Spleen (tissue), 11 donors: ENCODE measurements around the gene TMEM233. TPM values are rescaled to one million over a fixed set of nuclear protein-coding genes. Genes with fewer than 3 reads are reported as not detected.

Source experiments
- DNase-seq: peaks from one replicate; pipeline ENCODE4 v3.0.0-alpha.2; 2020
- H3K27ac ChIP-seq, 8 donors: fragments of 200-600 bp; sonication (generic) in 7 of 8; 1 replicate in 4 of 8; 2 replicates in 4 of 8; pipeline versions ENCODE4 v1.5.0 to v1.8.0; 2016 to 2021; ENCODE audit warnings: inconsistent platforms in 4 of 8, mild to moderate bottlenecking in 4 of 8, moderate library complexity in 1 of 8
- H3K27me3 ChIP-seq, 7 donors: fragments of 200-600 bp; sonication (generic) in 6 of 7; replicated peaks in 1 of 7; 1 replicate in 4 of 7; 2 replicates in 3 of 7; pipeline versions ENCODE4 v1.5.0 to v1.8.0; 2016 to 2021; ENCODE audit warnings: inconsistent platforms in 3 of 7, mild to moderate bottlenecking in 1 of 7
- H3K36me3 ChIP-seq, 6 donors: fragments of 200-600 bp; sonication (generic) in 5 of 6; 1 replicate in 4 of 6; 2 replicates in 2 of 6; pipeline versions ENCODE4 v1.5.0 to v1.8.0; 2016 to 2021; ENCODE audit warnings: inconsistent platforms in 2 of 6
- H3K4me1 ChIP-seq, 6 donors: fragments of 200-600 bp; sonication (generic) in 5 of 6; 1 replicate in 3 of 6; 2 replicates in 3 of 6; pipeline versions ENCODE4 v1.5.0 to v1.8.0; 2016 to 2021; ENCODE audit warnings: inconsistent platforms in 3 of 6
- H3K4me3 ChIP-seq, 8 donors: fragments of 200-600 bp; sonication (generic) in 7 of 8; 1 replicate in 4 of 8; 2 replicates in 4 of 8; pipeline versions ENCODE4 v1.5.0 to v1.8.0; 2016 to 2021; ENCODE audit warnings: inconsistent platforms in 4 of 8, mild to moderate bottlenecking in 4 of 8, moderate library complexity in 2 of 8
- H3K9me3 ChIP-seq, 8 donors: fragments of 200-600 bp; sonication (generic) in 7 of 8; 1 replicate in 4 of 8; 2 replicates in 4 of 8; pipeline versions ENCODE4 v1.5.0 to v1.8.0; 2016 to 2021; ENCODE audit warnings: inconsistent platforms in 4 of 8
- CTCF ChIP-seq, 11 experiments: fragments of 200-600 bp in 7 of 11; fragments of 450-650 bp in 4 of 11; sonication (generic) in 4 of 11; IDR thresholded peaks in 8 of 11; conservative IDR thresholded peaks in 3 of 11; 1 replicate in 7 of 11; 2 replicates in 4 of 11; pipeline versions ENCODE4 v1.4.0 to v1.8.0; 2016 to 2021; ENCODE audit warnings: antibody characterized with exemption in 11 of 11, inconsistent platforms in 4 of 11, mild to moderate bottlenecking in 1 of 11
- POLR2A ChIP-seq, 3 donors: fragments of 450-650 bp; IDR thresholded peaks; one replicate each; pipeline ENCODE4 v1.5.1; 2017; ENCODE audit warnings: antibody characterized with exemption in 3 of 3, mild to moderate bottlenecking in 1 of 3
- POLR2AphosphoS5 ChIP-seq, 3 donors: sonication (generic); formaldehyde crosslinking; IDR thresholded peaks; one replicate each; pipeline ENCODE4 v1.5.1; 2017; ENCODE audit warnings: antibody characterized with exemption in 3 of 3
- WGBS, 5 donors: extraction: QIAGEN DNeasy Blood & Tissue Kit in 3 of 5; methylation state at CpG; one replicate each; pipeline versions ENCODE4 v1.1.5 to v1.1.7; 2013 to 2018; 5-methylcytosine and 5-hydroxymethylcytosine counted together
- intact Hi-C: fragments of 100-400 bp; cut with DNase I; formaldehyde crosslinking; loops from one replicate; pipeline ENCODE4 v1.15.0; 2023; ENCODE audit warnings: low total_unique reads
- polyA plus RNA-seq, 3 donors: library from polyadenylated mRNA; stranded (reverse); fragments of 200-250 nt; gene quantifications; one replicate each; pipeline ENCODE4 v1.2.1, GENCODE V29; 2013
- total RNA-seq, 7 donors: library from RNA; depleted of rRNA in 3 of 7; stranded (reverse); fragments of >200 nt in 3 of 7; fragmentation: NEBNext Ultra II Directional in 4 of 7; extraction: Animal tissue kit (Norgen Biotek cat#: 25700) in 4 of 7; gene quantifications; one replicate each; pipeline versions ENCODE4 v1.1.0 to v1.2.1, GENCODE V29; 2016 to 2021
- donor health status: healthy with polysubstance abuse.
- donor health status: DM: no; HTN: no; CAD: no; lungs with moderate emphysema.
- donor health status: DM: no; HTN: no; CAD: no.
- donor health status: Bipolar disorder and iron deficiency.
- donor health status: healthy.
- donor health status: DM: no; HTN: no; CAD: no.
- donor health status: DM: yes; HTN: yes; CAD: no.

Gene TMEM233
- total and polyA plus RNA-seq, 10 donors, result 0.15 to 0.74 (median 0.34) TPM; not detected in 1

DNA sequence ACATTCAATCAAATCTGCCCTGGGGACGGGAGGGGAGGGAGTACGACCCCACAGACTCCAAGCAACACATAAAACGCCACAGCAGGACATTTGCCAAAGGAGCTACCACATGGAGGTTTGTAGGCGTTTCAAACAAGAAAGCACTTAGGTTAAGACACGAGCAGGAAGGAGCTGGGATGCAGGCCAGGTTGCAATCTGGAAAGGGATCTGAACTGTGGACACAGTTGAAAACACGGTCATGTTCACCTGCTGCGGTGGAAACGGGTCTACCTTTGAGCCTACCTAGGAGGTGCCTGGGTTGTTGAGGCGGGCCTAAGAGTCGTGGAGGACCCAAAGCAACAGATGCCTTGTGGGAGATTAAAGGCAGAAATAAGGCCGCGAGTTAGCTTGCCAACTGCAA is 92.8 kb downstream of the TMEM233 start:
- H3K27me3 ChIP-seq, result no peaks in the 10 kb centered on the region
- intact Hi-C loops, result no loop called here
- no peak for DNase-seq
- no peaks in the 10 kb centered on the region for H3K9me3 ChIP-seq
- H3K36me3 ChIP-seq, result peaks cover 0 to 58% (median 9%) of the 10 kb centered on the region in 6 donors
- WGBS, 5 donors, result 83 to 92% (median 88%) methylated on average over 11 to 12 of the region's 12 CpGs
- no peak overlapping the region for H3K27ac ChIP-seq
- no peak for TF ChIP-seq POLR2AphosphoS5 (IDR thresholded peaks at IDR 0.05)
- no peak for TF ChIP-seq POLR2A (IDR thresholded peaks at IDR 0.05)
- no peak for TF ChIP-seq CTCF (IDR thresholded peaks at IDR 0.05 in 8 of 11, conservative IDR thresholded peaks at IDR 0.05 in 3 of 11)
- no peak overlapping the region for H3K4me3 ChIP-seq
- peaks cover 0 to 33% (median 20%) of the 10 kb centered on the region in 6 donors for H3K4me1 ChIP-seq

DNA sequence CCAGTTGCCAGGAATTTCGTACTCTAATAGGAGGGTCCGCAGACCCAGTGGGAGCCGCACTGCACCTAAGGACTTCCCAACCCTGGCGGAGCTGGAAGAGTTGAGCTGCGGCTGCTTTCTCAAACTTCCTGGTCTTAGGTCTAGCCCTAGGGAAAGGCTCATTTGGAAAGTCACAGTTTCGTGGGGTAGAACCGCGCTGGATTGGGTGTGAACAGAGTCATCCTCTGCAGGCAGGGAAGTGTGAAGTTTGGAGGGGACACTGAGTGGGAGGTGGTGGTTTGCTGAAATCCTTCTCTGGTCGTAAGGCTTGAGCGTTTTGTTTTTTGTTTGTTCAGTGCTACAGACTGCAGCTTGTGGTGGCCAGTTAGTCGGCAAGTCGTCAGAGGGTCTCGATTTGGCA is 93.2 kb downstream of the TMEM233 start:
- WGBS, 5 donors, result 93 to 97% (median 93%) methylated on average over 10 to 13 of the region's 13 CpGs
- no peaks in the 10 kb centered on the region for H3K27me3 ChIP-seq
- intact Hi-C loops, result no loop called here

GRCh38 chr12:119687406-119687805 is 93.8 kb downstream of the TMEM233 start:
- Histone ChIP-seq H3K4me3 (no peak overlapping the region), H3K36me3 (peaks cover 0 to 51% (median 0%) of the 10 kb centered on the region in 6 donors), H3K9me3 (no peaks in the 10 kb centered on the region), H3K4me1 (peaks cover 4 to 31% (median 12%) of the 10 kb centered on the region in 6 donors), H3K27me3 (no peaks in the 10 kb centered on the region), H3K27ac (peak overlapping the region in 4 of 8 donors; percentile 8 to 45 (median 28))
- 62 to 81% (median 74%) methylated on average over 14 of the region's 14 CpGs for WGBS, 5 donors
- intact Hi-C loops, result no loop called here
- TF ChIP-seq POLR2AphosphoS5 (IDR thresholded peaks at IDR 0.05), result peak in 2 of 3 donors; percentile 34 to 35
- TF ChIP-seq POLR2A (IDR thresholded peaks at IDR 0.05), result no peak
- TF ChIP-seq CTCF (IDR thresholded peaks at IDR 0.05 in 8 of 11, conservative IDR thresholded peaks at IDR 0.05 in 3 of 11), result no peak
- DNase-seq, result no peak

More for the DNA sequence above, 93.2 kb downstream of the TMEM233 start:
- TF ChIP-seq CTCF (IDR thresholded peaks at IDR 0.05 in 8 of 11, conservative IDR thresholded peaks at IDR 0.05 in 3 of 11), result no peak
- TF ChIP-seq POLR2A (IDR thresholded peaks at IDR 0.05), result no peak
- TF ChIP-seq POLR2AphosphoS5 (IDR thresholded peaks at IDR 0.05), result no peak
- no peak for DNase-seq
- Histone ChIP-seq H3K4me1 (peaks cover 0 to 31% (median 16%) of the 10 kb centered on the region in 6 donors), H3K9me3 (no peaks in the 10 kb centered on the region), H3K36me3 (peaks cover 0 to 56% (median 5%) of the 10 kb centered on the region in 6 donors), H3K27ac (no peak overlapping the region), H3K4me3 (no peak overlapping the region)

DNA sequence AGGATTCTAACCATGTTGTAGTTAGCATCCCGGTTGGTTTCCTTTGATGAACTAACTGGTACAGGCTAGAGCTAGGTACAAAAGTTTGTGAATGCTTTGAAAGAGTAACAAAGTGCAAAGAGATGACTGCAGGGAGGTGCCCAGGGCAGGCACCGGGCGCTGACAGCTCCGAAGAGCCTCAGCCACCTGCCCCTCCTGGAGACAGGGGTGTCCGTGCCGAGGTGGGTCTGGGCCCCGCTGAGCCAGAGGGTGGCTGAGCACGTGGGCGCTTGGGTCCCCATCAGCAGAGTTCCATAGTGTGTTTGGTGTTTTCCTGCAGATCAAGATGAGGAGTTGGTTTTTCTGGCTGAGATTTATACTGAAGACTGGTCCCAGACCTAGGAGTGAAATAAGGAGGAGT is 94.3 kb downstream of the TMEM233 start:
- Histone ChIP-seq H3K36me3 (peaks cover 0 to 56% (median 0%) of the 10 kb centered on the region in 6 donors), H3K27me3 (no peaks in the 10 kb centered on the region), H3K4me1 (peaks cover 2 to 31% (median 10%) of the 10 kb centered on the region in 6 donors), H3K9me3 (no peaks in the 10 kb centered on the region), H3K4me3 (no peak overlapping the region), H3K27ac (peak overlapping the region in 3 of 8 donors; percentile 10 to 45 (median 19))
- intact Hi-C loops, result no loop called here
- WGBS, 5 donors, result 86 to 97% (median 96%) methylated on average over 8 to 9 of the region's 9 CpGs
- DNase-seq, result no peak
- TF ChIP-seq POLR2A (IDR thresholded peaks at IDR 0.05) (no peak), CTCF (IDR thresholded peaks at IDR 0.05 in 8 of 11, conservative IDR thresholded peaks at IDR 0.05 in 3 of 11) (no peak), POLR2AphosphoS5 (IDR thresholded peaks at IDR 0.05) (no peak)
